ENCODE data around the gene LRRC43.

Gene LRRC43

DNA sequence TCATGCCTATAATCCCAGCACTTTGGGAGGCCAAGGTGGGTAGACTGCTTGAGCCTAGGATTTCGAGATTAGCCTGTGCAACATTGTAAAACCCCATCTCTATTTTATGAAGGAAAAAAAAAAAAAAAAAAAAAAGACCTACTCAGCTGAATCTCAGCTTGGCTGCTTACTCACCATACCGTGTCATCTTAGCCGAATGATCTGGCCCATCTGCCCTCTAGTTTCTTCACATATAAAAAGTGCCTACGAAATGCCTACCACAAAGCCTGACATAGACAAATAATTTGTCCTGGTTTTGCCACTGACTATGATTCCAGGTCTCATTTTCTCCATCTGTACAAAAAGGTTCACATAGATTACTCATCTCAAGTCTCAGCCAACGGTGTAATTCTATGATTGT is 32.8 kb downstream of the LRRC43 start:
- in situ Hi-C loops (cut with MboI; ENCODE audit: low sequenced_read_pairs): no loop called here

DNA sequence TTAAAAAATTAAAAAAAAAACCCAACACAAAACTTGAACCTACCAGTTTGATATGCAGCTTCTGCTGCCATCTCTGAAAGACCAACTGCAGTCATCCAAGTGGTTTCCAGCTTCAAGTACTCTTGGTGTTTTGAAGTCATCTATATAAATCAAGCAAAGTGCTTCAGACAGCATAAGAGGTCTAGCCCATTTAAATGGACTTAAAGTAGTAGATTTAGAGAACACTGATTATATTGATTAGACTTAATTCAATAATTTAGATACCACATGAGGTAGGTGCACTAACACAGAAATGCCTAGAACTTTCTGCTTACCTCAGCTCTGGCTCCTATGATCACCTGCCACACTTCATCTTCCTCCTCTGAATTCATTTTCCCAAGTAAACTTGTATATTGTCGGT is 33.5 kb downstream of the LRRC43 start:
- in situ Hi-C loops (cut with MboI; ENCODE audit: low sequenced_read_pairs): no loop called here

DNA sequence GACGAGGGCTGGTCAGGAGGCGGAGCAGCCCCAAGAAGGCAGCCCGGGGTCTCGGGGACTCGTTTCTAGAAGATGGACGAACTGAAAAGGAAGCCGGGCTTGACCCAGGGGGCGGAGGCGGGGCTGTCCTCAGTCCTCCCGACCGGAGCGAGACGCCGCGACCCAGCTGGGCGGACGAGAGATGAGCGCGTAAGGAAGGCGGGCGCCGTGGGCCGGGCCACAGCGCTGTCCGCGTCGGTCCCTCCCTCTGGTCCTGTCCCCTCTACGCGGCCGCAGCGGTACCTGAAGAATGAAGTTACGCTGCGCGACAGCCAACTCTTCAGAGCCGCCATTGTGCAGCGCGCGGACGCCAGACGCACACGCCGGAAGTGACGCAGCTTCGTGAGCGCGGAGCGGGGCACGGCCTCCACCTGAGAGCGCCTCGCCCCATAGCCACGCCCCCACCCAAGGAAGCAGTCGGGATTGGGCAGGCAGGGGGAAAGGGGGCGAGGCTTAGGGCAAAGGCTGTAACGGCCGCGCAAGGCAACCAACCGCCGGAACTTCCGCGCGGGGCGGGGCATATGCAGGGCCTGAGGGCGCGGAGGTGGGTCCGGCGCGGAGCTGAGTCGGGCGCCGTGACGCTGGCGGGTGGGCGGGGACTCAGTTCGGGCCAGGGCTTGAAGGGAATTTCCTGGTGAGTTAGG is 42.9 kb downstream of the LRRC43 start, which contains the start of gene DIABLO:
TSS of gene DIABLO (minus strand) at position 370 of the 683 bp plus-strand sequence. CDS start at position 332, 38 bp downstream.
- in situ Hi-C loops (cut with MboI; ENCODE audit: low sequenced_read_pairs): no loop called here

DNA sequence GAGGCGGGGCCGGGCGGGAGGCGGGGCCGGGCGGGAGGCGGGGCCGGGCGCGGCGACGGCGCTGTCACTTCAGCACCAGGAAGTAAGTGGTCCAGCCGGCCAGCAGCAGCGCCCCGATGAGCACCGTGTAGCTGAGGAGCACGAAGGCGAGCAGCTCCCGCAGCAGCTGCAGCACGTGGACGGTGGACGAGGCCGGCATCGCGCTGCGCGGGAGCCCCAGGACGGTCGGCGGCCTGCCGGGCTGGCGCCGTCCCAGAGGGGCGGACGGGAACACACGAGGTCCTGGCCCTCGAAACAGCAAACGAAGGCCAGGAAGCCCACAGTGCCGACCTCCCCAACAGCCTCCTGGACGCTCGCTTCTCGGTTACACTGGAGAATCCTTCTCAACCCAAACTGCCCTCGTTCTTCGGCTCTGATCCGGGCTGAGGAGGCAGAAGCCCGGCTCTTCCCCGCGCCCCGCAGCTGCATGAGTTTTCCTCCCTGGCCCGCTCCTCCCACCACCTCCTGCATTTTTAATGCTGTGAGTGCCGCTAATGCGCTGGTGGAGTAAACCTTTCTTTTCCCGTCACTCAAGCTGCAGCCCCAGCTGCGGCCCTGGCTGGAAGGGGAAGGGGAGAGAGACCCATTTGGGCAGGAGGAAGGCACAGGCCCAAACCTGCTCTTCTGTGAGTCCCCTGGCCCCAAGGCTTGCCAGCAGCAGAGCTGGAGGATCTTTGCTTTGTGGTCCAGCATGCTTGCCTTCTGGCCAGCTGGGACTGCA is 43.6 kb downstream of the LRRC43 start:
- in situ Hi-C loops (cut with MboI; ENCODE audit: low sequenced_read_pairs): no loop called here

DNA sequence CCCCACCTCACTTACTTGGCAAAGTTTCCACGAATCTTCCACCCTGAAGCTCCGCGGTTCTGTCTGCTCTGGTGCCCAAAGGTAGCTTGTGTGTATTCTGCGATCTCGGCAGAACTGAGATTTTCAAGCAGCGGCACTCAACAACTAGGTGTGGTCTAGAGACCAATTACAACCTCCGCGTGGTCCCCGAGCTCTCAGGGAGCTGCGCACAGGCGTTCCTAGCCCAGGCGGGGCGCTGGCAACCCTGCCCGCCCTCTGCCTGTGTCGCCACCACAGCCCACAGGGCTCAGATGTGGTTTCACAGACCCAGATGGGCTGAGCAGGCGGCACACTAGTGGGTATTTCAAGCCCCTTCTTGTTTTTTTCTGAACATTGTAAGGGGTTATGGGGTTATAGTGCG is 44.4 kb downstream of the LRRC43 start:
- in situ Hi-C loops (cut with MboI; ENCODE audit: low sequenced_read_pairs): no loop called here

DNA sequence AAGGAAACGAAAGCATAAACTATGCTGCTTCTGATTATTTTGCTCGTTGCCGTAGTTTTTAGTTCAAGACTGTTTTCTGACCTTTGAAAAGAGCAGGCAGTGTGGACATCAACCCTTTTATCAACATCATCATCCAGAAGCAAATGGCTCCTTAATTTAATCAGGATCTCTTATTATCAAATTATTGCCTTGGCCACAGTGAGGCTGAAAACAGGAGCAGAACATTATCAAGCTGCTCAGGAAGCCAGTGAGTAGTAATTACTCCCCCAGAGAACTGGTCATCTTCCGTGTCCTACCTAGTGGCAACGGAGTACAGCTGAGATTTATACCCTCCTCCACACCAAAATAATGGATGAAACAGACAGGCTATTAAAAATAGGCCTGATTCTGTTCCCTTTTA is 45.2 kb downstream of the LRRC43 start:
- in situ Hi-C loops (cut with MboI; ENCODE audit: low sequenced_read_pairs): no loop called here

DNA sequence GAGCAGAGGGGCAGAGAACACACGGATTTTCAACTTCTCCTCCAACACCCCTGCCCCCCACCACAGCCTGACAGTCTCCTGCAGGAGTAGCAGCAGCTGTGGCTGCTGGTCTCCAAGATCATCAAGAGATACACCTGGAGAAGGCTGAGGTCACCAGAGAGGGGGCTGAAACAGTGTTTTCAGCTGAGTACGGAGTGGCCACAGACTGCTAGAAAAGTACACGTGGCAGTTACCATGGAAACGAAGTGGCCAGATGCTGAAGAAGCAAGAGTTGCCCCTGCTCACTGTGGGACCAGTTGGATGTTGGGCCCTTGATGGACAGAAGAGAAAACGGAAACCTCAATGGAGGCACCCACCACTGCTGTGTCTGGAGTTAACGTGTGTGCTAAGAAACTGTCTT is 47.9 kb downstream of the LRRC43 start:
- in situ Hi-C loops (cut with MboI; ENCODE audit: low sequenced_read_pairs): no loop called here

DNA sequence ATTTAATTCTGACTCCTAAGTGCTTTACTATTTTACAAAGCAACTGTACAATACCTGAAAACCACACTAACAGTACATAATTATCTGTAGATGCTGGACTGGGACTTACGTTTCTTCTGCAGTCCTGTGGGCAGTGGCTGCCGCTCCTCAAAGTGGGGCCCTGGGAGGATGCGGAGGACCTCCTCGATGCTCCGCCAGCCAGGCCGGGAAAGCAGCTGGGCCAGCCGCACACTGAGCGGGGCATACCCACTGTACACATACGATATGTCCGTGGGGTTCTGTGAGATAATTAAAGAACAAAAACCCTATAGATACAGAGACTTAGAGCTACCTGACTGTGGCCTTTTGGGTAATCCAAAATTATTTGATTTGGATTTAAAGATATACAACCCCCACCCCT is 49.8 kb downstream of the LRRC43 start:
- in situ Hi-C loops (cut with MboI; ENCODE audit: low sequenced_read_pairs): no loop called here

DNA sequence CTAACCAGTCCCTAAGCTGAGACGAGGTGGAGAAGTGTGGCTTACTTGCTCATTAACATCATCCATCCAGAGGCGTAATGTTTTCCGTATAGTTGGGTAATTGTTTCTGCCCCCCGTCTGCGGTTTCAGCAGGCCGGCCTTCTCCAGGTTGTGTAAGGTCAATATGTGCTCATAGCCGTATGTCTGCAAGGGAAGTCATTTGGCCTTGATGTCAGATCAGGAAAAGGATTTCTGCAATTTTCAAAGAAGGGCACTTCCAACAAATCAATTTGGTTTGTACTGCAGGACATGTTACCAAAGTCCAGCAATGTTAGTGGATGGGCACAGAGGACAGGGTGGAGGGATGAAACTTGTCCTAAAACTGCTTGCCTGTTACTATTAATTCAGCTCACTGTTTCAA is 52.8 kb downstream of the LRRC43 start:
- in situ Hi-C loops (cut with MboI; ENCODE audit: low sequenced_read_pairs): no loop called here

DNA sequence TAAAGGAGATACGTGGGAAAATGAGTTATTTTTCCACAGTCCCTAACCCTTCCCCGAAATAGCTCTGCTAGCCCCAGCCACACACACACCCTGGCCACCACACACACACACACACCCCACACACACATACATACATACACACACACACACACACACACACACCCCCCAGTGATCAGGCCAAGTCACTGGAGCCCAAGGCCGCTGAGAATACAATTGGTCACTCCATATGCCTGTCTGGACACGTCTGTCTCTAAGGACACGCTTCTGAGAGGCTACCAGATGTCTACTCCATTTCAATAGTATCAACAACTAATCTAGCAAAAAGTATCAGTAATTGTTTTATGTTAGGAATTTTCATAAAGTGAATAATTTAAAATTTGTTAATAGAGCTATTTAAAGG is 55.9 kb downstream of the LRRC43 start:
- in situ Hi-C loops (cut with MboI; ENCODE audit: low sequenced_read_pairs): no loop called here

DNA sequence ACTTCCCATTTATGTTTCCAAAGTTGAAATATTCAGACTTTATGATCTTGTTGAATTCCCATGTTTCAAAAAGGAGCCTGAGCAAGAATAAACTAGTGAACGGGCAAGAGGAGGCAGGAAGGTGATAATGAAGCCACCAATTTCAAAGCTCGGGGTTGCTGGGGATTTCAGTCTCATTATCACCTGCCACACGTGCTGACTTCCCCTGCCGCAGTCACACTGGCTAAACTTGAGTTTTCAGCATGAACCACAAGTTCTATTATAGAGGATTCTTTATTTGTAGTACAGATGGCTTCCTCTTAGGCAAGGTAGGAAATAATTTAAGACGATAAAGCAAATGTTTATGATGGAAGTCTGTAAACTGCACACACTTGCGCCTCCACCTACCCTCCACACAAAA is 61.0 kb downstream of the LRRC43 start:
- in situ Hi-C loops (cut with MboI; ENCODE audit: low sequenced_read_pairs): no loop called here

DNA sequence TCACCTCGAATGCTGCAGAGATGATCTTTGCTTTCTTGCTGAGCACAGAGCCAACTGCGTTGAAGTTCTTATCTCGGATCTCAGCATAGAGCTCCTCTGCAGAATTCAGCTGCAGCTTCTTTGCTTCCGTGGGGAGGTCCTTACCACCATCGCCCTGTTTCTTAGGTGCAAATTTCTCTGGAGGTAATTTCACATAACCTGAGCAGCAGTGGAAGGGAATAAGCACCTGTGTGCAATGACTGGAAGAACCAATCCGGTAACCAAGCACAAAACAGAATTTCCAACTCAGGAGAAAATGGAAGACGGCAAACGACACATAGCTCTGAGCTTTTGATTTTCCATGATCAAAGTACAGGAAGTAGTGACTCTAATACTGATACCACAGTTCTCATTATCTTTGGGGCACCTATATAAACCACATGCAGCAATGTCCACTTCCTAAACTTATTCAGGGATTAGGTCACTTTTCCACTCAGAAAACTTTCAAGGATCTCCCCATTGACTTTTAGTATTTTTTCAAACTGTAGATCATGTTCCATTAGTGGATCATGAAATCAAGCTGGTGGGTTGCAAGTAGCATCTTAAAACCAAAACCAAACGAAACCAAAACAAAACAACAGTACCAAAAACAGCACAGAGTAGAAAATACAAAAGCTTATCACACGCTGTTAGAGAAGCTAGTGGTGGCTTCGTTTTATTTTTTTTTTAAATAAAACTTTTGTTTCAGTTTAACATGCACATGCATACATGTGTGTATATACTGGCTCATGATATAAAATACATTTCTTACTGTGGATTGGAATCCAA is 61.8 kb downstream of the LRRC43 start:
- in situ Hi-C loops (cut with MboI; ENCODE audit: low sequenced_read_pairs): no loop called here

DNA sequence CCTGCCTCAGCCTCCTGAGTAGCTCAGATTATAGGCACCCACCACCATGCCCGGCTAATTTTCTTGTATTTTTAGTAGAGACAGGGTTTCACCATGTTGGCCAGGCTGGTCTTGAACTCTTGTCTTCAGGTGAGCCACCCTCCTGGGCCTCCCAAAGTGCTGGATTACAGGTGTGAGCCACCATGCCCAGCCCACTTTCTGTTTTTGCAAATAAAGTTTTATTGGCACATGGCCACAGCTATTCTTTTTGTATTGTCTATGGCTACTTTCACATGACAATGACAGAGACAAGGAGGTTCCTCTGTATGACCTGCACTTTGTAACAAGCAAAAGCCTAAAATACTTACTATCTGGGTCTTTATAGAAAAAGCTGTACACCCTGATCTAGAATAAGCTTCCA is 62.6 kb downstream of the LRRC43 start:
- in situ Hi-C loops (cut with MboI; ENCODE audit: low sequenced_read_pairs): no loop called here

DNA sequence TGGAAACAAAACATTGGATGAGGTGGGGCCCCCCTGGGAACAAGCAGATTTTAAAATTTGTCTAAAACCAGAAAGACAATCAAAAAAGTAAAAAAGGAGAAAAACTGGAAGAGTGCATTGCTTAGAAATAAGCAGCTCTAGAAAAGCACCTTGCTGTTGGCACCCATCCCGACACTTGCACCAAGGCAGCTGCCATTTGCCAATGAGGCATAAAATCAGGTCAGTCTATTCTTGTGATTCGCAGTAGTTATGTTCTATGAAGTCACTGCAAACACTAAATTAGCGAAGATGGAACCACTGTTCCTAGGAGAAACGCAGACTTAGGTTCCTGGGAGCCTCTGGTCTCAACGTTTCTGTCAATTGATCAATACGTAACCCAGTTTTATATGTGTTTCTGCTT is 67.1 kb downstream of the LRRC43 start:
- in situ Hi-C loops (cut with MboI; ENCODE audit: low sequenced_read_pairs): no loop called here

DNA sequence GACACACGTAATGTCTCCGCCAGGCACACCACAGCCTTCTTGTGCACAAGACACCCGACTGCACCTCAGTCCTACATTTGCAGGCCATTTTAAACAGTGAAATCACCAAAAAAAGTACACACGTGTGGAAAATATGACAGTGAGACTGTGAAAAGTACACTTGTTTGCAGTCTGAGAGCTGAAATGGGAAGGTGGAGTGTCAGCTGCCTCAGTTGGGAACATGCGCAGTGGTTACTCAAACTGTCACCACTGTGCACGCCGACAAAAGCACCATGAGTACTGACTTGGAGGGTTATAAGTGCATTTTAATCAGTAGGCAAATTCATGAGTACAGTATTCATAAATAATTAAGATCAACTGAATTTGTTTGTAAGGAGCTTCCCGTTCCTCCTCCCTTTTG is 67.6 kb downstream of the LRRC43 start:
- in situ Hi-C loops (cut with MboI; ENCODE audit: low sequenced_read_pairs): no loop called here
